ENCODE data around the gene CEP126. TPM values are rescaled to one million over a fixed set of nuclear protein-coding genes. Genes with fewer than 3 reads are reported as not detected.
A peak's percentile ranks its signal among the peaks of the same experiment; 100 is the strongest.

CEP126 gene
- total and polyA plus RNA-seq, 2 of the 13 experiments (the other 11 are each of a cell fraction or from before 2014, with no cell fraction given): 1.4 to 1.7 TPM

DNA sequence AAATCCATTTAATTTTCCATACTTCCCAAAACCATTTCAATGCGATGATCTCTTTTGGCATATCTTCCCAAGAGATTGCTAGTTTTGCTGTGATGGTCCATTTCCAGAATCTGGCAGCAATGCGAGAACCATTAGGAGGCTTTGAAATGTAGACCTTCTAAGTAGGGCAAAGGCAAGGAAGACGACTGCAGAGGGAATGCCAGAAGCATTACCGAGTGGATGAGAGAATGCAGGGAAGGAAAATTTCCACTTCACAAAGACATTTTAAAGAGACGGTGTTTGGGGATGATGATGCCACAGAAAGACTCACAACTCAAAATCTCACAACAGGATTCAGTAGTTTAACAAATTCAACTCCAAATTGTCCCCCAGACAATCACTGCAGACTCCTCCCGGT lies 471 bp upstream of the CEP126 start:
- Histone ChIP-seq H4K20me1 (ENCODE audit: insufficient read depth, low read length) (no peaks in the 10 kb centered on the region), H3K4me2 (ENCODE audit: low read depth, low read length) (peak overlapping the region; percentile 81), H3K9me3 (ENCODE audit: low read length) (no peaks in the 10 kb centered on the region), H3K27me3 (ENCODE audit: control insufficient read depth in 1 of 2, insufficient read depth in 2 of 2, low read length in 2 of 2) (no peaks in the 10 kb centered on the region), H3K79me2 (ENCODE audit: insufficient read depth, low read length) (no peaks in the 10 kb centered on the region), H3K4me1 (ENCODE audit: insufficient read depth, low read length) (peaks cover 34% of the 10 kb centered on the region), H3K9ac (ENCODE audit: insufficient read depth, low read depth, low read length) (no peak overlapping the region; the same call in 1 of the 2 replicates), H3K36me3 (replicated peaks in 1 of 2; ENCODE audit: control insufficient read depth in 1 of 2, insufficient read depth in 2 of 2, low read length in 2 of 2) (no peaks in the 10 kb centered on the region), H3K27ac (ENCODE audit: extremely low read length, insufficient read depth, low read length) (no peak overlapping the region), H2AFZ (ENCODE audit: low read length) (no peak overlapping the region), H3K4me3 (replicated peaks in 1 of 3; ENCODE audit: insufficient read depth in 1 of 3, low read depth in 2 of 3, low read length in 3 of 3) (peak overlapping the region; percentile 78 to 85 (median 84))
- POLR2A ChIA-PET: interaction anchor here (0.9 to 1.8 kb wide), 4 partner anchors 48 to 93 kb away, joined by 4 to 12 read pairs (median 4); no protein-coding TSS in a partner anchor
- FAIRE-seq (no peak), DNase-seq (ENCODE audit: low spot score) (no peak), ATAC-seq (no peak)
- in situ Hi-C loops (cut with HindIII; ENCODE audit: extremely low pct_ligation_motif_present, low pct_unique_long_range_greater_than_20kb): loop anchor here (10.0 kb wide), 1 partner anchor 50 kb away; no protein-coding TSS in a partner anchor
- intact Hi-C loops (cut with micrococcal nuclease; ENCODE audit: unreplicated experiment): loop anchor here (10.0 kb wide), 1 partner anchor 200 kb away; the partner anchor contains the start of gene YAP1
- CTCF ChIA-PET (ENCODE audit: low intra/inter-chr PET ratio, low total read pairs): interaction anchor here (0.8 kb wide), 1 partner anchor 94 kb away, joined by 3 read pairs; no protein-coding TSS in a partner anchor
- BruUV-seq (replicated peaks): no TSS peak
- 15% methylated on average over 6 of the region's 6 CpGs for WGBS (ENCODE audit: low lambda C conversion rate)
- TF ChIP-seq PPARG (CRISPR knock-in tag; conservative IDR thresholded peaks at IDR 0.05): peak; percentile 49; the same call in 1 of the 2 replicates
- TF ChIP-seq, protein P1, sequence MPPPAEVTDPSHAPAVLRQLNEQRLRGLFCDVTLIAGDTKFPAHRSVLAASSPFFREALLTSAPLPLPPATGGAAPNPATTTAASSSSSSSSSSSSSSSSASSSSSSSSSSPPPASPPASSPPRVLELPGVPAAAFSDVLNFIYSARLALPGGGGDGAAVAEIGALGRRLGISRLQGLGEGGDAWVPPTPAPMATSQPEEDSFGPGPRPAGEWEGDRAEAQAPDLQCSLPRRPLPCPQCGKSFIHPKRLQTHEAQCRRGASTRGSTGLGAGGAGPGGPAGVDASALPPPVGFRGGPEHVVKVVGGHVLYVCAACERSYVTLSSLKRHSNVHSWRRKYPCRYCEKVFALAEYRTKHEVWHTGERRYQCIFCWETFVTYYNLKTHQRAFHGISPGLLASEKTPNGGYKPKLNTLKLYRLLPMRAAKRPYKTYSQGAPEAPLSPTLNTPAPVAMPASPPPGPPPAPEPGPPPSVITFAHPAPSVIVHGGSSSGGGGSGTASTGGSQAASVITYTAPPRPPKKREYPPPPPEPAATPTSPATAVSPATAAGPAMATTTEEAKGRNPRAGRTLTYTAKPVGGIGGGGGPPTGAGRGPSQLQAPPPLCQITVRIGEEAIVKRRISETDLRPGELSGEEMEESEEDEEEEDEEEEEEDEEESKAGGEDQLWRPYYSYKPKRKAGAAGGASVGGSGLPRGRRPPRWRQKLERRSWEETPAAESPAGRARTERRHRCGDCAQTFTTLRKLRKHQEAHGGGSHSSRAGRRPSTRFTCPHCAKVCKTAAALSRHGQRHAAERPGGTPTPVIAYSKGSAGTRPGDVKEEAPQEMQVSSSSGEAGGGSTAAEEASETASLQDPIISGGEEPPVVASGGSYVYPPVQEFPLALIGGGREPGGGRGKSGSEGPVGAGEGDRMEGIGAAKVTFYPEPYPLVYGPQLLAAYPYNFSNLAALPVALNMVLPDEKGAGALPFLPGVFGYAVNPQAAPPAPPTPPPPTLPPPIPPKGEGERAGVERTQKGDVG (CRISPR knock-in tag; IDR thresholded peaks at IDR 0.05; ENCODE audit: borderline replicate concordance): no peak

DNA sequence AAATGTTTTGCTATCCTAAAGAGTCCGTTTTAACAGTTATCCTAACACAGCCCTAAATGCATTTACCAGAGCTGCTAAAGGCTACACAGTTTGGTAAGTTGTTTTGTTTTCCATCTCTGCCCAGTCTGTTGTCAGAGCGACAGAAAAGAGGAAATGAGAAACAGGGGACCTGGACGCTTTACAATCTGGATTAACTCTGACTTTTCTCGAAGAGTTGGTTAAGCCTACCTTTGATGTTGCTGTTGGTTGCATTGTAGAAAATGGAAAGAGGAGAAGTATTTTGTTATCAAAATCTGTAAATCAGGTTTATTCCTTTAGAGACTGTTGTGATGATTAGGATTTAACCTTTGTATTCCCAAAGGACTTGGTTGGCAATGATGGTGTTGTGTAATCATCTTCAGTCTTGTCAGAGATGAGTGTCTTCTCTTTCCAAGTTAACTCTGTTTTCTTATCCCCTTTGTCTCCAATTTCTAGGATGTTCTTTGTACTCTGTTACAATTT lies 1.0 kb downstream of the CEP126 start:
- 2% methylated on average over 4 of the region's 4 CpGs for WGBS (ENCODE audit: low lambda C conversion rate)
- H3K4me3 ChIP-seq (replicated peaks in 1 of 3; ENCODE audit: insufficient read depth in 1 of 3, low read depth in 2 of 3, low read length in 3 of 3): peak overlapping the region; percentile 78 to 85 (median 84)
- in situ Hi-C loops (cut with HindIII; ENCODE audit: extremely low pct_ligation_motif_present, low pct_unique_long_range_greater_than_20kb) (loop anchor here (10.0 kb wide), 1 partner anchor 51 kb away; no protein-coding TSS in a partner anchor), intact Hi-C loops (cut with micrococcal nuclease; ENCODE audit: unreplicated experiment) (loop anchor here (1.0 to 10.0 kb wide), 3 partner anchors 54 to 199 kb away; partner anchors contain the start of gene YAP1)
- H3K27me3 ChIP-seq (ENCODE audit: control insufficient read depth in 1 of 2, insufficient read depth in 2 of 2, low read length in 2 of 2): no peaks in the 10 kb centered on the region
- peak overlapping the region; percentile 85 for H2AFZ ChIP-seq (ENCODE audit: low read length)
- CTCF ChIA-PET (ENCODE audit: low intra/inter-chr PET ratio, low total read pairs): no interaction called here
- no peaks in the 10 kb centered on the region for H3K9me3 ChIP-seq (ENCODE audit: low read length)
- H3K79me2 ChIP-seq (ENCODE audit: insufficient read depth, low read length): no peaks in the 10 kb centered on the region
- H4K20me1 ChIP-seq (ENCODE audit: insufficient read depth, low read length): no peaks in the 10 kb centered on the region
- TF ChIP-seq ZNF17 (CRISPR knock-in tag; IDR thresholded peaks at IDR 0.05) (no peak), HDAC2 (CRISPR knock-in tag; IDR thresholded peaks at IDR 0.05) (no peak), TRIM24 (CRISPR knock-in tag; IDR thresholded peaks at IDR 0.05) (no peak), RFX1 (IDR thresholded peaks at IDR 0.05) (peak; percentile 29; the same call in 1 of the 2 replicates), ZNF263 (CRISPR knock-in tag; IDR thresholded peaks at IDR 0.05) (no peak), CEBPB (IDR thresholded peaks at IDR 0.05; ENCODE audit: borderline replicate concordance, low read depth, low read length) (peak; percentile 47; the same call in 1 of the 2 replicates)
- POLR2A ChIA-PET: interaction anchor here (1.8 kb wide), 1 partner anchor 58 kb away, joined by 5 read pairs; no protein-coding TSS in a partner anchor
- H3K36me3 ChIP-seq (replicated peaks in 1 of 2; ENCODE audit: control insufficient read depth in 1 of 2, insufficient read depth in 2 of 2, low read length in 2 of 2): no peaks in the 10 kb centered on the region
- peak overlapping the region; percentile 67 for H3K27ac ChIP-seq (ENCODE audit: extremely low read length, insufficient read depth, low read length)
- BruUV-seq (replicated peaks): no TSS peak
- FAIRE-seq (no peak), ATAC-seq (peak; percentile 24), DNase-seq (ENCODE audit: low spot score) (no peak)
- H3K4me1 ChIP-seq (ENCODE audit: insufficient read depth, low read length): peaks cover 34% of the 10 kb centered on the region
- peak overlapping the region; percentile 59 for H3K9ac ChIP-seq (ENCODE audit: insufficient read depth, low read depth, low read length)
- H3K4me2 ChIP-seq (ENCODE audit: low read depth, low read length): peak overlapping the region; percentile 81

All from HepG2 (cell line).